ENCODE results near the gene PTPRN2. TPM values are rescaled to one million over a fixed set of nuclear protein-coding genes. Genes with fewer than 3 reads are reported as not detected.

PTPRN2 gene
- total and polyA plus RNA-seq, 2 of the 13 experiments (the other 11 are each of a cell fraction or from before 2014, with no cell fraction given) = 2.5 to 24.2 TPM

DNA sequence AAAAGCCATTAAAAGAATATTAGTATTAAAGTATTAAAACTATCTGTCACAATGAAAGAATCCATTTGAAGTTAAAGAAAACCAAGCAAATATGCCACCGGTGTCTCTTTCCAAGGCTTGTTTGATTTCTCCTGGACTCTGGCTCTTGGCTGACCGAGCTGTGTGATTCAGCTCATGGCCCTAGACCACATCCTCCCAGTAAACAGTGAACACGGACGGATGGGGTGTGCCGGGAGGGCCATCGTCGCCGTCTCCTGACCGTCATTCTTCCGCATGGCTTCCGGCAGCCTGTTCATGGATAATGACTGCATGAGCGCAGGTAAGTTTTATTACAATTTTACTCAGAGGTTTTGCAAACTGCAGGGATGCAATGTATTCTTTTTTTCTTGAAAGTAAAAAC lies 1032.3 kb downstream of the PTPRN2 start (continued):
- TF ChIP-seq GABPB1 (CRISPR knock-in tag; IDR thresholded peaks at IDR 0.05) (peak; percentile 53; the same call in 1 of the 2 replicates), IKZF5 (CRISPR knock-in tag; IDR thresholded peaks at IDR 0.05) (peak; percentile 56; the same call in 1 of the 2 replicates), CHD4 (IDR thresholded peaks at IDR 0.05; ENCODE audit: borderline replicate concordance, low read length) (no peak), ZNF761 (CRISPR knock-in tag; conservative IDR thresholded peaks at IDR 0.05) (peak; percentile 59; the same call in 1 of the 2 replicates), GFI1 (CRISPR knock-in tag; IDR thresholded peaks at IDR 0.05; ENCODE audit: borderline replicate concordance) (peak; percentile 20; the same call in 1 of the 2 replicates), ZMAT3 (CRISPR knock-in tag; conservative IDR thresholded peaks at IDR 0.05) (peak; percentile 69; the same call in 1 of the 2 replicates), ZNF441 (CRISPR knock-in tag; IDR thresholded peaks at IDR 0.05; ENCODE audit: borderline replicate concordance) (peak; percentile 63; the same call in 1 of the 2 replicates), ZNF660 (CRISPR knock-in tag; IDR thresholded peaks at IDR 0.05; ENCODE audit: borderline replicate concordance, low read depth) (no peak), ZNF574 (CRISPR knock-in tag; IDR thresholded peaks at IDR 0.05) (peak; percentile 59), FOXA1 (IDR thresholded peaks at IDR 0.05) (no peak), FOXA1 (CRISPR knock-in tag; IDR thresholded peaks at IDR 0.05) (peak; percentile 79), HMG20B (CRISPR knock-in tag; conservative IDR thresholded peaks at IDR 0.05) (no peak), TFE3 (CRISPR knock-in tag; IDR thresholded peaks at IDR 0.05) (peak; percentile 72), ZSCAN5A (CRISPR knock-in tag; IDR thresholded peaks at IDR 0.05; ENCODE audit: borderline replicate concordance) (0 out of 2 replicates have a peak, but pooled peaks have one; percentile 37), MTF1 (CRISPR knock-in tag; IDR thresholded peaks at IDR 0.05) (no peak), RARA (CRISPR knock-in tag; IDR thresholded peaks at IDR 0.05) (peak; percentile 79), ZNF772 (CRISPR knock-in tag; IDR thresholded peaks at IDR 0.05) (no peak), CREM (IDR thresholded peaks at IDR 0.05) (peak; percentile 56), CREM (CRISPR knock-in tag; IDR thresholded peaks at IDR 0.05) (no peak), MBD4 (IDR thresholded peaks at IDR 0.05; ENCODE audit: borderline replicate concordance, low read length) (no peak)
- TF ChIP-seq, protein P1, sequence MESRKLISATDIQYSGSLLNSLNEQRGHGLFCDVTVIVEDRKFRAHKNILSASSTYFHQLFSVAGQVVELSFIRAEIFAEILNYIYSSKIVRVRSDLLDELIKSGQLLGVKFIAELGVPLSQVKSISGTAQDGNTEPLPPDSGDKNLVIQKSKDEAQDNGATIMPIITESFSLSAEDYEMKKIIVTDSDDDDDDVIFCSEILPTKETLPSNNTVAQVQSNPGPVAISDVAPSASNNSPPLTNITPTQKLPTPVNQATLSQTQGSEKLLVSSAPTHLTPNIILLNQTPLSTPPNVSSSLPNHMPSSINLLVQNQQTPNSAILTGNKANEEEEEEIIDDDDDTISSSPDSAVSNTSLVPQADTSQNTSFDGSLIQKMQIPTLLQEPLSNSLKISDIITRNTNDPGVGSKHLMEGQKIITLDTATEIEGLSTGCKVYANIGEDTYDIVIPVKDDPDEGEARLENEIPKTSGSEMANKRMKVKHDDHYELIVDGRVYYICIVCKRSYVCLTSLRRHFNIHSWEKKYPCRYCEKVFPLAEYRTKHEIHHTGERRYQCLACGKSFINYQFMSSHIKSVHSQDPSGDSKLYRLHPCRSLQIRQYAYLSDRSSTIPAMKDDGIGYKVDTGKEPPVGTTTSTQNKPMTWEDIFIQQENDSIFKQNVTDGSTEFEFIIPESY (CRISPR knock-in tag; IDR thresholded peaks at IDR 0.05) = 0 out of 2 replicates have a peak, but pooled peaks have one; percentile 11
